SU-DHL-6 (cell line): ENCODE data around the gene ILF2.

Source experiments
- H2AFZ ChIP-seq: fragments of 200-600 bp; sonication (generic); 2 replicates; pipeline ENCODE4 v1.6.1; 2014; ENCODE audit warnings: low read depth, mild to moderate bottlenecking, moderate library complexity, mixed read lengths, antibody characterized with exemption, low read length; ENCODE audit not compliant: severe bottlenecking
- H3F3A ChIP-seq: fragments of 200-600 bp; shearing (Covaris generic); 2 replicates; pipeline ENCODE4 v1.6.0; 2016; ENCODE audit warnings: antibody characterized with exemption, mild to moderate bottlenecking; ENCODE audit not compliant: insufficient read depth
- H3K27ac ChIP-seq: fragments of 200-600 bp; sonication (generic); 2 replicates; pipeline ENCODE4 v1.5.1; 2016; ENCODE audit warnings: low read depth, mild to moderate bottlenecking, low read length, moderate library complexity, mixed read lengths
- H3K27me3 ChIP-seq: fragments of 200-600 bp; sonication (generic), shearing (Covaris generic); 2 replicates; pipeline ENCODE4 v1.6.0; 2014; ENCODE audit warnings: mild to moderate bottlenecking, low read length
- H3K36me3 ChIP-seq: fragments of 200-600 bp; sonication (generic); 2 replicates; pipeline ENCODE4 v1.6.1; 2014; ENCODE audit warnings: mild to moderate bottlenecking, low read length, mixed read lengths
- H3K4me2 ChIP-seq: fragments of 300-600, 200-600 bp; shearing (Covaris generic), sonication (generic); 2 replicates; pipeline ENCODE4 v1.6.0; 2014; ENCODE audit warnings: low read length, low read depth, mild to moderate bottlenecking; ENCODE audit not compliant: poor library complexity, severe bottlenecking
- H3K4me3 ChIP-seq: fragments of 200-600 bp; sonication (generic); 2 replicates; pipeline ENCODE4 v1.5.1; 2014; ENCODE audit warnings: antibody characterized with exemption, low read length, mild to moderate bottlenecking, mixed read lengths; ENCODE audit not compliant: insufficient read depth, poor library complexity, severe bottlenecking
- H3K79me2 ChIP-seq: fragments of 200-600 bp; sonication (generic); 2 replicates; pipeline ENCODE4 v1.6.1; 2014; ENCODE audit warnings: mild to moderate bottlenecking, low read length, moderate library complexity; ENCODE audit not compliant: insufficient read depth
- H3K9ac ChIP-seq: fragments of 200-600 bp; sonication (generic); 2 replicates; pipeline ENCODE4 v1.7.0; 2014; ENCODE audit warnings: mild to moderate bottlenecking, low read length
- H3K9me2 ChIP-seq: fragments of 200-600 bp; sonication (generic); replicated peaks from 2 replicates; pipeline ENCODE4 v1.6.1; 2014; ENCODE audit warnings: low read length; ENCODE audit not compliant: insufficient read depth
- H3K9me3 ChIP-seq: fragments of 200-600 bp; sonication (generic); 2 replicates; pipeline ENCODE4 v1.6.1; 2014; ENCODE audit warnings: low read length, mixed read lengths; ENCODE audit not compliant: insufficient read depth
- H4K20me1 ChIP-seq: fragments of 200-600 bp; sonication (generic); 2 replicates; pipeline ENCODE4 v1.6.1; 2014; ENCODE audit warnings: low read depth, mild to moderate bottlenecking, antibody characterized with exemption, low read length, moderate library complexity, mixed read lengths
- CTCF ChIP-seq: fragments of 200-600 bp; sonication (generic); IDR thresholded peaks from one replicate; pipeline ENCODE4 v1.5.1; 2017; ENCODE audit warnings: antibody characterized with exemption, mild to moderate bottlenecking, low read length, moderate library complexity; ENCODE audit not compliant: insufficient read depth, poor library complexity, severe bottlenecking
- EZH2phosphoT487 ChIP-seq: fragments of 200-600 bp; sonication (generic), shearing (Covaris generic); conservative IDR thresholded peaks from 2 replicates; pipeline ENCODE4 v1.6.1; 2018; ENCODE audit warnings: mild to moderate bottlenecking, antibody characterized with exemption, low read length, moderate library complexity, mixed read lengths

The ILF2 gene

GRCh38 chr1:153705484-153705883 lies 34.7 kb upstream of the ILF2 start:
- Histone ChIP-seq H3K9me3 (no peaks in the 10 kb centered on the region), H3K27ac (no peak overlapping the region), H3K9ac (no peak overlapping the region), H3K9me2 (no peaks in the 10 kb centered on the region), H3K4me3 (no peak overlapping the region), H3K36me3 (no peaks in the 10 kb centered on the region), H3K27me3 (no peaks in the 10 kb centered on the region), H3K4me2 (no peak overlapping the region), H3F3A (no peaks in the 10 kb centered on the region), H3K79me2 (no peaks in the 10 kb centered on the region), H4K20me1 (no peaks in the 10 kb centered on the region), H2AFZ (no peak overlapping the region)
- TF ChIP-seq CTCF, result no peak

- H3K27ac ChIP-seq, result no peak overlapping the region
- no peaks in the 10 kb centered on the region for H3K27me3 ChIP-seq
- H3K36me3 ChIP-seq, result no peaks in the 10 kb centered on the region
- H3K4me3 ChIP-seq, result no peak overlapping the region
- no peak overlapping the region for H2AFZ ChIP-seq
- H3K9ac ChIP-seq, result no peak overlapping the region
- no peaks in the 10 kb centered on the region for H3K9me3 ChIP-seq
- no peaks in the 10 kb centered on the region for H3K79me2 ChIP-seq
- TF ChIP-seq EZH2phosphoT487 (no peak), CTCF (no peak)
- H4K20me1 ChIP-seq, result no peaks in the 10 kb centered on the region
- H3K4me2 ChIP-seq, result no peak overlapping the region
- H3K9me2 ChIP-seq, result no peaks in the 10 kb centered on the region
- no peaks in the 10 kb centered on the region for H3F3A ChIP-seq
These were observed 29.0 kb upstream of the ILF2 start for GRCh38 chr1:153699768-153700167.

GRCh38 chr1:153698923-153699714 lies 28.3 kb upstream of the ILF2 start:
- H3F3A ChIP-seq, result no peaks in the 10 kb centered on the region
- H3K36me3 ChIP-seq, result no peaks in the 10 kb centered on the region
- no peaks in the 10 kb centered on the region for H3K9me3 ChIP-seq
- no peak overlapping the region for H3K4me3 ChIP-seq
- no peak overlapping the region for H3K9ac ChIP-seq
- H4K20me1 ChIP-seq, result no peaks in the 10 kb centered on the region
- no peaks in the 10 kb centered on the region for H3K27me3 ChIP-seq
- H3K27ac ChIP-seq, result no peak overlapping the region
- H3K4me2 ChIP-seq, result no peak overlapping the region
- no peaks in the 10 kb centered on the region for H3K79me2 ChIP-seq
- TF ChIP-seq EZH2phosphoT487 (no peak), CTCF (no peak)
- no peak overlapping the region for H2AFZ ChIP-seq
- no peaks in the 10 kb centered on the region for H3K9me2 ChIP-seq
